Measurements from ENCODE around the gene SLC4A2.
A peak's percentile ranks its signal among the peaks of the same experiment; 100 is the strongest.

Gene SLC4A2

GRCh38 chr7:151082141-151083070, 23.0 kb downstream of the SLC4A2 start:
- peak overlapping the region; percentile 81 for H3K4me3 ChIP-seq (ENCODE audit: low read depth, low read length)
- no peak for TF ChIP-seq CTCF (IDR thresholded peaks at IDR 0.05; ENCODE audit: low read depth, low read length, missing control alignments)
- DNase-seq (ENCODE audit: low read depth) = no peak

GRCh38 chr7:151083071-151083823, 23.9 kb downstream of the SLC4A2 start, which contains the start of gene TMUB1:
TSS of gene TMUB1 (minus strand) at chr7:151083493. CDS start at chr7:151082563, 930 bp downstream.
- peak within 1 kb of the TSS; percentile 81 for H3K4me3 ChIP-seq (ENCODE audit: low read depth, low read length)
- DNase-seq (ENCODE audit: low read depth) = no peak
- no peak for TF ChIP-seq CTCF (IDR thresholded peaks at IDR 0.05; ENCODE audit: low read depth, low read length, missing control alignments)

- DNase-seq (ENCODE audit: low read depth) = no peak
- peak overlapping the region; percentile 81 for H3K4me3 ChIP-seq (ENCODE audit: low read depth, low read length)
- TF ChIP-seq CTCF (IDR thresholded peaks at IDR 0.05; ENCODE audit: low read depth, low read length, missing control alignments) = no peak
These were observed 24.4 kb downstream of the SLC4A2 start for GRCh38 chr7:151083824-151084160.

GRCh38 chr7:151085329-151085690, 25.9 kb downstream of the SLC4A2 start:
- DNase-seq (ENCODE audit: low read depth) = no peak
- no peak for TF ChIP-seq CTCF (IDR thresholded peaks at IDR 0.05; ENCODE audit: low read depth, low read length, missing control alignments)
- peak overlapping the region; percentile 77 for H3K4me3 ChIP-seq (ENCODE audit: low read depth, low read length)

GRCh38 chr7:151085691-151086620, 26.6 kb downstream of the SLC4A2 start, which contains the start of gene AGAP3:
TSS of gene AGAP3 (plus strand) at chr7:151086475. CDS start at chr7:151086742, 267 bp downstream.
- peak within 1 kb of the TSS; percentile 77 for H3K4me3 ChIP-seq (ENCODE audit: low read depth, low read length)
- no peak for DNase-seq (ENCODE audit: low read depth)
- TF ChIP-seq CTCF (IDR thresholded peaks at IDR 0.05; ENCODE audit: low read depth, low read length, missing control alignments) = no peak

GRCh38 chr7:151086802-151087244, 27.4 kb downstream of the SLC4A2 start:
- TF ChIP-seq CTCF (IDR thresholded peaks at IDR 0.05; ENCODE audit: low read depth, low read length, missing control alignments) = no peak
- no peak for DNase-seq (ENCODE audit: low read depth)
- H3K4me3 ChIP-seq (ENCODE audit: low read depth, low read length) = peak overlapping the region; percentile 77

Measured in GM12864 (cell line).